Effector memory CD4-positive, alpha-beta T cell (primary cell): ENCODE measurements around the gene GALNT9.
"Not testable (repeated sequence)": the region's sequence is repeated elsewhere in the genome, so short reads cannot be mapped to it uniquely, and the experiment has no call there.

Source experiments
- DNase-seq, 3 donors: peaks; one replicate each; pipeline ENCODE4 v3.0.0-alpha.2; 2020
- H3K27ac ChIP-seq: 2 replicates; pipeline ENCODE4 v1.7.0; 2013; ENCODE audit warnings: mild to moderate bottlenecking, low read length, moderate library complexity; ENCODE audit not compliant: insufficient read depth, poor library complexity, severe bottlenecking
- H3K27me3 ChIP-seq: replicated peaks from 2 replicates; pipeline ENCODE4 v1.7.0; 2013; ENCODE audit warnings: mild to moderate bottlenecking, low read length; ENCODE audit not compliant: insufficient read depth, control insufficient read depth, poor library complexity, severe bottlenecking
- H3K36me3 ChIP-seq: 2 replicates; pipeline ENCODE4 v1.7.0; 2013; ENCODE audit warnings: mild to moderate bottlenecking, low read length, moderate library complexity; ENCODE audit not compliant: control insufficient read depth, insufficient read depth
- H3K4me1 ChIP-seq: 2 replicates; pipeline ENCODE4 v1.7.0; 2013; ENCODE audit warnings: low read length, mild to moderate bottlenecking; ENCODE audit not compliant: control insufficient read depth, insufficient read depth, poor library complexity, severe bottlenecking
- H3K4me3 ChIP-seq: 2 replicates; pipeline ENCODE4 v1.7.0; 2013; ENCODE audit warnings: low read length, low read depth, mild to moderate bottlenecking; ENCODE audit not compliant: insufficient read depth, poor library complexity, severe bottlenecking
- H3K9me3 ChIP-seq: 2 replicates; pipeline ENCODE4 v1.7.0; 2013; ENCODE audit warnings: mild to moderate bottlenecking, low read length, moderate library complexity; ENCODE audit not compliant: control insufficient read depth

GALNT9 gene

DNA sequence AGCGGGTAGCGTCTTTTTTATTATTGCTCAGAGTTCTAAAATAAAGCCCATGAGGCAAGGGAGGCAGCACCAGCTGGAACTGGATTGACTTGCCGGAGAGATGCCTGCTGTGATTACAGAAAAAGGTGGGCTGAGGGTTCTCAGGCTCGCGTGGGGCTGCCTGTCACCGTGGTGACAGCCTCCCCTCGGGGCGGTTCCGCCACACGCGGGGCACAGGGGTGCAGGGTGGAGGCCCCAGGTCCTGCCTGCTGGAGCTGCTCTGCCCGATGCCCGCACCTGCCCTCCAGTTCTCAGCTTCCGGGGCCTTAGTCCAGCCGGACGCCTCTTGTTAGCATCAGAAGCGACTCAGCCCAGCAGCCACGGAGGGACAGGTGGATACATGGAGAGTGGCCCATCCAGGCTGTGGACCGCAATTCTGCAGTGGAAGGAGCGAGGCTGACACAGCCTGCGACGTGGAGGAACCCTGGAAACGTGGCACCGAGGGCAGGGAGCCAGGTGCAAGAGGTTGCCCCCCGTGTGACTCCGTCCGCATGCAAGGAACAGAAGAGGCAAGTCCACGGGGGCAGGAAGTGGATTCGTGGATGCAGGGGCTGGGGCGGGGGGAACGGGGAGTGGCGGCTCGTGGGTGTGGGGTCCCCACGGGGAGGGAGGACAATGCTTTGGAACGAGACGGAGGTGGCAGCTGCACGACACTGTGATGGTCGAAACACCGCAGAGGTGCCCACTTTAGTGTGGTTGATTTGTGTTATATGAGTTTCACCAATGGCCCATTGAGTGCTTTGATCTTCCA is 79.5 kb downstream of the GALNT9 start:
- DNase-seq: no peak
- Histone ChIP-seq H3K27ac (no peak overlapping the region), H3K27me3 (no peaks in the 10 kb centered on the region), H3K9me3 (no peaks in the 10 kb centered on the region), H3K36me3 (no peaks in the 10 kb centered on the region), H3K4me1 (no peaks in the 10 kb centered on the region), H3K4me3 (no peak overlapping the region)

DNA sequence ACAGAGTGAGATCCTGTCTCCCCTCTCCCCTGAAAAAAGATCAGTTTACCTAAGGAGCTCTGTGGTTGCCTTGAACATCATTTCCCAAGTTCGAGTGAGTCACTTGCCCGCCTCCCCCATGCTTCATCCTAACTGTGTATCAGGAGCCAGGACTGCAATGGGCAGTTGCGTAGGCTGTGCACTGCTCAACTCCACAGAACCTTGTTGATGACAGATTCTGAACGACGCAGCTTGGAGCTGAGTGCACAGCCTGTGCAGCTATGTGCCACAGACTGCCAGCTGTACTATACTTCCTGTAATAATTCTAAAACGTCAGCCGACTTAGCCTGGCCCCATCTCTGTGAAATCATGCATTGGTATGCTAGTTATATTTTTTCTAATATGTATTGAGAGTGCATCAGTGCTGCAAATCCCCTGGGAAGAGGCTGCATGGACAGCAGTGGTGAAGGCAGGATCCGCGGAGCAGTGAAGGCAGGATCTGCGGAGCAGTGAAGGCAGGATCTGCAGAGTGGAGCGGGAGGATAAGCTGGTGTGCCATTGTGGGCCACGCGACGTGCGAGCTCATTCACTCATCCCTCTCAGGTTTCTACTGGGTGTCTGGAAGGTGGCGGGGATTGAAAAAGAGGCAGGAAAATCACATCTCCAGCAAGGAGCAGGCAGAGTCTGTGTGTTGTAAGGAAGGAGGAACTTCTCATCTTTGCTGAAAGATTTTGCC is 80.8 kb downstream of the GALNT9 start:
- no peaks in the 10 kb centered on the region for H3K36me3 ChIP-seq
- H3K4me1 ChIP-seq: no peaks in the 10 kb centered on the region
- H3K9me3 ChIP-seq: no peaks in the 10 kb centered on the region
- no peaks in the 10 kb centered on the region for H3K27me3 ChIP-seq
- DNase-seq: no peak
- H3K4me3 ChIP-seq: no peak overlapping the region
- no peak overlapping the region for H3K27ac ChIP-seq

DNA sequence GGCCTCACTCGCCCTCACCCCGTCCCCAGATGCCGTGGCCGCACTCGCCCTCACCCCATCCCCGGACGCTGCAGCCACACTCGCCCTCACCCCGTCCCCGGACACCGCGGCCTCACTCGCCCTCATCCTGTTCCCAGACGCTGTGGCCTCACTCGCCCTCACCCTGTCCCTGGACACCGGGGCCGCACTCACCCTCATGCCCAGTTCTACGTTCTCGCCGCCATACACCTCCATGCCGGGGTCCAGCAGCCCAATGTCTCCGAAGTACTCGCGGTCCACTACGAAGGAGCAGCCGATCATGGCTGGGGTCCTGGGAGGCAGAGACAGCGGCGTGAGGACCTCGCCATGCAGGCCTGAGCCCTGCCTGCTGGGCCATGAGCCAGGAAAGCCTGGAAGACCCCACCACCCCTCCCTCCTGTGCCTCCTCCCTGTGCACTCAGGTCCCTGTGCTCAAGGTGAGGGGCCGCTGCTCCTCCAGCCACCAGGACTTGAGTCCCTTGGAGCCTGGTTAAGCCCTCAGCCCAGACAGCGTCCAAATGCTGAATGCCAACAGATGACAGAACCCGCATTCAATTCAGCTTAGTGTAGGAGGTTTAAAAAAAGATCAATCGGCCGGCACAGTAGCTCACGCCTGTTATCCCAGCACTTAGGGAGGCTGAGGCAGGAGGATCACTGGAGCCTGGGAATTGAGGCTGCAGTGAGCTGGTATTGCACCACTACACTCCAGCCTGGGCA is 81.5 kb downstream of the GALNT9 start:
- DNase-seq: no peak
- Histone ChIP-seq H3K9me3 (no peaks in the 10 kb centered on the region), H3K27me3 (no peaks in the 10 kb centered on the region), H3K4me3 (no peak overlapping the region), H3K36me3 (no peaks in the 10 kb centered on the region), H3K27ac (no peak overlapping the region), H3K4me1 (no peaks in the 10 kb centered on the region)

DNA sequence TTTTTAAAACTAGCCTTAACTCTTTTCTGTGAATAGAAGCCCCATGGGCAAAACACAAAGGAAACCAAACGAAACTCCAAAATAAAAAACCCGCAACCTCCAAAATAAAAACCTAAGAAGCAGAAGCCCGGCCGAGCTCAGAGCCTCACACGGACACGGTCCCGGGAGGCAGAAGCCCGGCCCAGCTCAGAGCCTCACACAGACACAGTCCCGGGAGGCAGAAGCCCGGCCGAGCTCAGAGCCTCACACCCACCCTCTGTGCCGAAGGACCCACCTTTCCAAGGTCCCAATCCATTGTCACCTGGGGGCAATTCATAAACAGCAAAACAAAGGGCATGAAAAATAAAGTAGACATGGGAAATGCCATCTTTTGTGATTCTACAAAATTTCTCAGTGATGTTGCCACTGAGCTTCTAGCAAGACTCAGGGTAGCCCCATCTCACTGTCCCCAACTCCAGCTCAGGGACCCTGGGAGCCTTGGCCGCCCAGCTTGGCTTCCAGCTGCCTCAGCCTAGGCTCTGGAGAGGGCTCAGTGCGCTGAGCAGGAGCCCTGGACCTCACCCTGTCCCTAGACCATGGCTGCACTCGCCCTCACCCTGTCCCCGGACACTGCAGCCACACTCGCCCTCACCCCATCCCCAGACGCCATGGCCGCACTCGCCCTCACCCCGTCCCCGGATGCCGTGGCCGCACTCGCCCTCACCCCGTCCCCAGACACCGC is 82.2 kb downstream of the GALNT9 start:
- no peak for DNase-seq
- no peaks in the 10 kb centered on the region for H3K27me3 ChIP-seq
- no peak overlapping the region for H3K4me3 ChIP-seq
- no peaks in the 10 kb centered on the region for H3K4me1 ChIP-seq
- H3K9me3 ChIP-seq: no peaks in the 10 kb centered on the region
- no peak overlapping the region for H3K27ac ChIP-seq
- no peaks in the 10 kb centered on the region for H3K36me3 ChIP-seq

DNA sequence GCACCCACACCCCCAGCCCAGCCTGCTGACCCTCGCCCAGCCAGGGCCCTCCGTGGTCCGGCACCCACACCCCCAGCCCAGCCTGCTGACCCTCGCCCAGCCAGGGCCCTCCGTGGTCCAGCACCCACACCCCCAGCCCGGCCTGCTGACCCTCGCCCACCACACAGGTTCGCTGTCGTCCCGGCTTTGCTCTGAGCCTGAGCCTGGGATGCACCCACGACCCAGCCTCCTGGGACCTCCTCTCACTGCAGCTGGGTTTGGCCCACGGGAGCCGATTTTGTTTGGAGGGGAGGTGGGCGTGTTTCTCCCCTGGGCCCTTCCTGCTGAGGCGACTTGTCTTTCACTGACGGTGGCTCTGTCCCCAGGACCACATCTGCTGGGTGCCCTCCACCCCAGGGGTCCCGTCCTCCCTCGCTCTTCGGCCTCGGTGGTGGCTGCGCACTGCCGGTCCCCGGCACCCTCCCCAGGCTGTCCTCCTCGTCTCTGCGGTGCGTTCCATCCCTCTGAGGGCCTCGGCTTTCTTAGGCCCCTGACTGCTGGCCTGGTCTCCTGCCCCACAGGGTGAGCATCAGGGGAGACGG is 83.8 kb downstream of the GALNT9 start:
- no peak for DNase-seq
- Histone ChIP-seq H3K4me3 (no peak overlapping the region), H3K36me3 (no peaks in the 10 kb centered on the region), H3K4me1 (no peaks in the 10 kb centered on the region), H3K9me3 (no peaks in the 10 kb centered on the region), H3K27ac (no peak overlapping the region), H3K27me3 (no peaks in the 10 kb centered on the region)

DNA sequence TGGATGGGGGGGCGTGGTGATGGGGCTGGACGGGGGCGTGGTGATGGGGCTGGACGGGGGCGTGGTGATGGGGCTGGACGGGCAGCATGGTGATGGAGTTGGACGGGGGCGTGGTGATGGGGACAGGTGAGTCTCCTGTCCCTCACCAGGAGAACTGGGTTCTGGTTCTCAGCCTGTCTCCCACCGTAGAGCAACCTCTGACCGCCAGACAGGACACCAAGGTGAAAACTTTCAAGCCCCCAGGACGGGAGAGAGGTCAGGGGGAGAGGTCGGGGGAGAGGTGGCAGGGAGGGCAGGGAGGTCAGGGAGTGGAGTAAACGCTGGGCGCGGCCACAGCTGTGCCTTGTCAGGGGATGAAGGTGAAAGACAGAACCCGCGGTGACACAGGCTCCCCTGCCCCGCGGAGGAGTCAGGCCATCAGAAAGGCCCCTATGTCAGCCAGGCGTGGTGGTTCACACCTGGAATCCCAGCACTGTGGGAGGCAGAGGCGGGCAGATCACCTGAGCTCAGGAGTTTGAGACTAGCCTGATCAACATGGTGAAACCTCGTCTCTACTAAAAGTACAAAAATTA is 84.6 kb downstream of the GALNT9 start:
- H3K27me3 ChIP-seq: no peaks in the 10 kb centered on the region
- H3K36me3 ChIP-seq: no peaks in the 10 kb centered on the region
- no peaks in the 10 kb centered on the region for H3K4me1 ChIP-seq
- no peak for DNase-seq
- H3K27ac ChIP-seq: no peak overlapping the region
- H3K4me3 ChIP-seq: no peak overlapping the region
- H3K9me3 ChIP-seq: no peaks in the 10 kb centered on the region

DNA sequence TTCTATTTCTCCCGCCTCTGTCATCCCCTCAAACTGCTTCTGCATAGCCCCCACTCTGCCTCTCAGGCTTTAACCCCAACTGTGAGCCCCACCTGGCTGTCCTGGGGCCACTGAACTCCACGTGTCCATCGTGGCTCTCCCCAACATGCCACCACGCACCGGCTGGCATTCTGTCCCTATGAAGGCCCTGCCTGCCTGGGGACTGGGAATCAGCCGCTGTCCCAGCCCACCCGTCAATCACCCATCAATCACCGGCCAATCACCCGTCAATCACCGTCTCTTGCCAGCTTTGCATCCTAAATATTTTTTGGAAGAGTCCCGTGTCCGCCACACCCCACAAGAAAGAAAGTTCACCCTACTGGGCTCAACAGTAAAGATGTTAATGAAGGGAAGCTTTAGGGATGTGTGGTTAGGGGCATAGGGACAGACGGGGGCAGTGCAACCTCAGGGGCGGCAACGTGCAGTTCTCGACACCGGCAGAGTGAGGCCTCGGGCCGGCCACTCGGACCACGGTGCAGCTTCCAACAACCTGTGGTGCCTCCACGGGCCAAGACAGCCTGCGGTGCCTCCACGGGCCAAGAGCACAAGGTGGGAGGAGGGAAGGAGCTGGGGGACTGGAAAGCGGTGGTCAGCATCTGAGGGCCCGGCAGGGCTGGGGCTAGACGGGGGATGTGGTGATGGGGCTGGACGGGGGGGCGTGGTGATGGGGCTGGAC is 85.6 kb downstream of the GALNT9 start:
- DNase-seq: no peak
- Histone ChIP-seq H3K27ac (no peak overlapping the region), H3K4me1 (no peaks in the 10 kb centered on the region), H3K9me3 (no peaks in the 10 kb centered on the region), H3K36me3 (no peaks in the 10 kb centered on the region), H3K27me3 (no peaks in the 10 kb centered on the region), H3K4me3 (no peak overlapping the region)

DNA sequence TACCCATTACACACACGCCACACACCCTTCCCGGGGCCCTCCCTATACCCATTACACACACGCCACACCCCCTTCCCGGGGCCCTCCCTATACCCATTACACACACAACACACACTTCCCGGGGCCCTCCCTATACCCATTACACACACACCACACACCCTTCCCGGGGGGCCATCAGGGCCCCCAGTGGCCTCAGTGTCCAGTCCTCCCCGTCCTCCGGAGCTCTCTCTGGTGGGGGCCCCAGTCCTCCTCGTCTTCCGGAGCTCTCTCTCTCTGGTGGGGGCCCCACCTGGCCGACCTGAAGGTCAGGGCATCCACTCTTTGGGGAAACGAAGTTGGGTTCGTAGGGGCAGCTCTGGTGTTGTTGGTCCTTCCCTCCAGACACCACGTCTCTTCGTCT is 86.2 kb downstream of the GALNT9 start:
- not testable (repeated sequence) for H3K27me3 ChIP-seq, H3K4me3 ChIP-seq, H3K36me3 ChIP-seq, DNase-seq, H3K4me1 ChIP-seq, H3K27ac ChIP-seq, H3K9me3 ChIP-seq

DNA sequence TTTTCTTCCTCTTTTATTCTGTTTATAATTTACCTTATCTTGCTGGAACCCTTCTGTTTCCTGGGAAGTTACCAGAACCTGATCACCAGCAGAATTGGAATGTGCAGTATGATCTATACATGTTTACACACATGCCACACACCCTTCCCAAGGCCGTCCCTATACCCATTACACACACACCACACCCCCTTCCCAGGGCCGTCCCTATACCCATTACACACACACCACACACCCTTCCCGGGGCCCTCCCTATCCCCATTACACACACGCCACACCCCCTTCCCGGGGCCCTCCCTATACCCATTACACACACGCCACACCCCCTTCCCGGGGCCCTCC is 88.8 kb downstream of the GALNT9 start:
- not testable (repeated sequence) for H3K4me1 ChIP-seq, H3K9me3 ChIP-seq, DNase-seq, H3K27ac ChIP-seq, H3K36me3 ChIP-seq, H3K4me3 ChIP-seq, H3K27me3 ChIP-seq
